Lung (tissue), 12 donors: ENCODE measurements around the gene ASMTL. TPM values are rescaled to one million over a fixed set of nuclear protein-coding genes. Genes with fewer than 3 reads are reported as not detected.

Experiments
- ATAC-seq: fragments of 200-7000 bp; cut with Tn5 transposase; one replicate; pipeline ENCODE4 v1.9.1; 2020; ENCODE audit warnings: moderate number of reproducible peaks; ENCODE audit not compliant: insufficient read depth, low FRiP score
- DNase-seq, 3 donors: peaks; one replicate each; pipeline ENCODE4 v3.0.0-alpha.2; 2013 to 2017
- H3K27ac ChIP-seq, 2 donors: one replicate each; pipeline ENCODE4 v1.5.1; 2013; ENCODE audit warnings: mild to moderate bottlenecking in 2 of 2, moderate library complexity in 2 of 2, control low read depth in 1 of 2, inconsistent platforms in 1 of 2, low read depth in 1 of 2, low read length in 1 of 2
- H3K27me3 ChIP-seq, 3 donors: one replicate each; pipeline ENCODE4 v1.5.1; 2013; ENCODE audit warnings: low read length in 2 of 3; ENCODE audit not compliant: control insufficient read depth in 3 of 3, insufficient read depth in 3 of 3
- H3K36me3 ChIP-seq, 4 donors: one replicate each; pipeline ENCODE4 v1.5.1; 2013; ENCODE audit warnings: low read length in 4 of 4, mild to moderate bottlenecking in 1 of 4, moderate library complexity in 1 of 4; ENCODE audit not compliant: control insufficient read depth in 4 of 4, insufficient read depth in 4 of 4
- H3K4me1 ChIP-seq, 5 donors: one replicate each; pipeline ENCODE4 v1.5.1; 2013; ENCODE audit warnings: low read length in 5 of 5, mild to moderate bottlenecking in 2 of 5, moderate library complexity in 1 of 5; ENCODE audit not compliant: control insufficient read depth in 5 of 5, insufficient read depth in 5 of 5
- H3K4me3 ChIP-seq: one replicate; pipeline ENCODE4 v1.5.1; 2013; ENCODE audit warnings: mild to moderate bottlenecking, control low read depth, moderate library complexity
- H3K9ac ChIP-seq, 2 donors: one replicate each; pipeline ENCODE4 v1.5.1; 2013; ENCODE audit warnings: low read length in 2 of 2, control low read depth in 1 of 2; ENCODE audit not compliant: insufficient read depth in 1 of 2
- H3K9me3 ChIP-seq, 4 donors: one replicate each; pipeline ENCODE4 v1.5.1; 2013; ENCODE audit warnings: low read length in 3 of 4, mild to moderate bottlenecking in 1 of 4, moderate library complexity in 1 of 4; ENCODE audit not compliant: control insufficient read depth in 4 of 4, insufficient read depth in 3 of 4
- CTCF ChIP-seq: IDR thresholded peaks from 2 replicates; pipeline ENCODE4 v1.5.1; 2012; ENCODE audit warnings: mild to moderate bottlenecking; ENCODE audit errors: control extremely low read depth, extremely low read depth
- WGBS, 2 donors: extraction: QIAGEN DNeasy Blood & Tissue Kit; methylation state at CpG; one replicate each; pipeline ENCODE4 v1.1.7; 2013; 5-methylcytosine and 5-hydroxymethylcytosine counted together
- polyA plus RNA-seq, 2 donors: library from polyadenylated mRNA; stranded (reverse); fragments of 200-250 nt; gene quantifications; one replicate each; pipeline ENCODE4 v1.2.1, GENCODE V29; 2013
- total RNA-seq, 2 donors: library from RNA; depleted of rRNA in 1 of 2; stranded (reverse); fragments of >200 nt in 1 of 2; gene quantifications; one replicate each; pipeline ENCODE4 v1.2.1, GENCODE V29; 2014 to 2021
- donor health status: control.
- donor health status: control.
- donor health status: Bipolar disorder and iron deficiency.
- donor health status: healthy.
- donor health status: DM: yes; HTN: yes; CAD: no.

ASMTL gene
- total and polyA plus RNA-seq, 4 donors = 12.3 to 29.4 (median 21.8) TPM

GRCh38 chrX:1401611-1402430, 50.9 kb downstream of the ASMTL start:
- DNase-seq = no peak
- WGBS, 2 donors = 93 to 95% methylated on average over 30 of the region's 30 CpGs
- ATAC-seq = no peak

GRCh38 chrX:1400742-1401471, 51.8 kb downstream of the ASMTL start:
- no peak overlapping the region for H3K27ac ChIP-seq
- peaks cover 6 to 36% (median 33%) of the 10 kb centered on the region in 4 donors for H3K36me3 ChIP-seq
- no peak overlapping the region for H3K9ac ChIP-seq
- H3K27me3 ChIP-seq = no peaks in the 10 kb centered on the region
- H3K4me3 ChIP-seq = no peak overlapping the region
- no peaks in the 10 kb centered on the region for H3K4me1 ChIP-seq
- no peak for ATAC-seq
- DNase-seq = no peak
- TF ChIP-seq CTCF = no peak
- 85 to 90% methylated on average over 27 of the region's 27 CpGs for WGBS, 2 donors
- H3K9me3 ChIP-seq = peaks cover 0 to 7% (median 0%) of the 10 kb centered on the region in 4 donors

More at GRCh38 chrX:1401611-1402430, 50.9 kb downstream of the ASMTL start:
- no peak overlapping the region for H3K4me3 ChIP-seq
- H3K27me3 ChIP-seq = no peaks in the 10 kb centered on the region
- no peak overlapping the region for H3K9ac ChIP-seq
- no peak for TF ChIP-seq CTCF
- no peak overlapping the region for H3K27ac ChIP-seq
- H3K9me3 ChIP-seq = peaks cover 0 to 13% (median 1%) of the 10 kb centered on the region in 4 donors
- peaks cover 6 to 43% (median 34%) of the 10 kb centered on the region in 4 donors for H3K36me3 ChIP-seq
- no peaks in the 10 kb centered on the region for H3K4me1 ChIP-seq

GRCh38 chrX:1400049-1400448, 52.7 kb downstream of the ASMTL start:
- ATAC-seq (no peak), DNase-seq (no peak)
- H3K4me3 ChIP-seq = no peak overlapping the region
- H3K9me3 ChIP-seq = no peaks in the 10 kb centered on the region
- no peaks in the 10 kb centered on the region for H3K27me3 ChIP-seq
- TF ChIP-seq CTCF = no peak
- H3K36me3 ChIP-seq = peaks cover 6 to 36% (median 26%) of the 10 kb centered on the region in 4 donors
- H3K9ac ChIP-seq = no peak overlapping the region
- no peak overlapping the region for H3K27ac ChIP-seq
- H3K4me1 ChIP-seq = no peaks in the 10 kb centered on the region
- 86 to 96% methylated on average over 12 of the region's 12 CpGs for WGBS, 2 donors
